Breast epithelium (tissue), 4 donors: Measurements from ENCODE around the gene TMEM267. TPM values are rescaled to one million over a fixed set of nuclear protein-coding genes. Genes with fewer than 3 reads are reported as not detected.
A peak's percentile ranks its signal among the peaks of the same experiment; 100 is the strongest.

Source experiments
- DNase-seq, 2 donors: peaks; one replicate each; pipeline ENCODE4 v3.0.0-alpha.2; 2019; ENCODE audit warnings: low spot score in 2 of 2
- H3K27ac ChIP-seq, 2 donors: fragments of 200-600 bp; sonication (generic) in 1 of 2; one replicate each; pipeline ENCODE4 v1.5.1; 2016 to 2019; ENCODE audit warnings: mild to moderate bottlenecking in 1 of 2
- H3K27me3 ChIP-seq, 2 donors: fragments of 200-600 bp; sonication (generic) in 1 of 2; one replicate each; pipeline versions ENCODE4 v1.5.1 to v1.6.0; 2017 to 2019; ENCODE audit warnings: control low read depth in 1 of 2, mild to moderate bottlenecking in 1 of 2
- H3K36me3 ChIP-seq: fragments of 200-600 bp; one replicate; pipeline ENCODE4 v1.5.1; 2019
- H3K4me1 ChIP-seq, 2 donors: fragments of 200-600 bp; sonication (generic); one replicate each; pipeline ENCODE4 v1.5.1; 2016 to 2019; ENCODE audit warnings: control low read depth in 1 of 2
- H3K4me3 ChIP-seq, 3 donors: fragments of 200-600 bp; sonication (generic); 1 replicate in 2 of 3; 2 replicates in 1 of 3; pipeline ENCODE4 v1.5.1; 2016 to 2019; ENCODE audit warnings: mild to moderate bottlenecking in 3 of 3, moderate library complexity in 2 of 3
- H3K9me3 ChIP-seq, 2 donors: fragments of 200-600 bp; sonication (generic) in 1 of 2; one replicate each; pipeline ENCODE4 v1.5.1; 2016 to 2019; ENCODE audit warnings: control low read depth in 1 of 2
- CTCF ChIP-seq, 3 donors: fragments of 450-650 bp; IDR thresholded peaks; one replicate each; pipeline ENCODE4 v1.5.1; 2016 to 2017; ENCODE audit warnings: antibody characterized with exemption in 3 of 3, mild to moderate bottlenecking in 3 of 3, moderate library complexity in 3 of 3
- POLR2A ChIP-seq: fragments of 450-650 bp; IDR thresholded peaks from one replicate; pipeline ENCODE4 v1.6.1; 2016; ENCODE audit warnings: antibody characterized with exemption, mild to moderate bottlenecking, moderate library complexity
- POLR2AphosphoS5 ChIP-seq, 3 donors: sonication (generic); formaldehyde crosslinking; IDR thresholded peaks; one replicate each; pipeline ENCODE4 v1.6.1; 2017; ENCODE audit warnings: antibody characterized with exemption in 3 of 3
- intact Hi-C: fragments of 100-400 bp; cut with DNase I; formaldehyde crosslinking; loops from one replicate; pipeline ENCODE4 v1.15.1; 2023; ENCODE audit warnings: low total_unique reads
- total RNA-seq, 3 donors: library from RNA; depleted of rRNA; stranded (reverse); fragments of >200 nt; gene quantifications; one replicate each; pipeline ENCODE4 v1.1.0, GENCODE V29; 2016

The TMEM267 gene, protein sequence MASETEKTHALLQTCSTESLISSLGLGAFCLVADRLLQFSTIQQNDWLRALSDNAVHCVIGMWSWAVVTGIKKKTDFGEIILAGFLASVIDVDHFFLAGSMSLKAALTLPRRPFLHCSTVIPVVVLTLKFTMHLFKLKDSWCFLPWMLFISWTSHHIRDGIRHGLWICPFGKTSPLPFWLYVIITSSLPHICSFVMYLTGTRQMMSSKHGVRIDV
- 10 to 100 TPM; 11.7 to 21.7 (median 16.1) TPM for total RNA-seq

GRCh38 chr5:43483298-43484105 lies at the start of gene TMEM267:
Gene TMEM267, minus strand, starts transcription at chr5:43483865. Its CDS starts 29,896 bp downstream, at chr5:43453969.
- intact Hi-C loops: no loop called here
- Histone ChIP-seq H3K4me1 (peaks cover 0 to 5% of the 10 kb centered on the region in 2 donors), H3K4me3 (peak within 1 kb of the TSS; percentile 75 to 92 (median 88)), H3K36me3 (no peaks in the 10 kb centered on the region), H3K27me3 (no peaks in the 10 kb centered on the region), H3K27ac (peak within 1 kb of the TSS; percentile 92 to 93), H3K9me3 (no peaks in the 10 kb centered on the region)
- TF ChIP-seq POLR2AphosphoS5 (IDR thresholded peaks at IDR 0.05) (peak in 2 of 3 donors; percentile 86 to 95), CTCF (IDR thresholded peaks at IDR 0.05) (no peak), POLR2A (peak; percentile 90)
- peak; percentile 90 to 91 for DNase-seq

- Histone ChIP-seq H3K27ac (no peak overlapping the region), H3K9me3 (no peaks in the 10 kb centered on the region), H3K4me1 (no peaks in the 10 kb centered on the region), H3K4me3 (no peak overlapping the region), H3K36me3 (peaks cover 5% of the 10 kb centered on the region), H3K27me3 (no peaks in the 10 kb centered on the region)
- TF ChIP-seq POLR2A (no peak), CTCF (IDR thresholded peaks at IDR 0.05) (no peak), POLR2AphosphoS5 (IDR thresholded peaks at IDR 0.05) (no peak)
- intact Hi-C loops: no loop called here
- DNase-seq: no peak
These were observed 47.0 kb upstream of the TMEM267 start for GRCh38 chr5:43530648-43531047.

GRCh38 chr5:43523662-43524072 lies 40.0 kb upstream of the TMEM267 start:
- Histone ChIP-seq H3K4me3 (no peak overlapping the region), H3K9me3 (no peaks in the 10 kb centered on the region), H3K36me3 (no peaks in the 10 kb centered on the region), H3K4me1 (no peaks in the 10 kb centered on the region), H3K27me3 (no peaks in the 10 kb centered on the region), H3K27ac (no peak overlapping the region)
- no peak for DNase-seq
- intact Hi-C loops: no loop called here
- TF ChIP-seq CTCF (IDR thresholded peaks at IDR 0.05) (no peak), POLR2A (no peak), POLR2AphosphoS5 (IDR thresholded peaks at IDR 0.05) (no peak)

- TF ChIP-seq CTCF (IDR thresholded peaks at IDR 0.05): no peak
- no peak for TF ChIP-seq POLR2A
- no peak for TF ChIP-seq POLR2AphosphoS5 (IDR thresholded peaks at IDR 0.05)
- Histone ChIP-seq H3K9me3 (no peaks in the 10 kb centered on the region), H3K36me3 (no peaks in the 10 kb centered on the region), H3K27ac (no peak overlapping the region), H3K4me3 (no peak overlapping the region), H3K27me3 (no peaks in the 10 kb centered on the region), H3K4me1 (no peaks in the 10 kb centered on the region)
- intact Hi-C loops: no loop called here
- no peak for DNase-seq
These were observed 37.0 kb upstream of the TMEM267 start for GRCh38 chr5:43520615-43521014.

- Histone ChIP-seq H3K9me3 (no peaks in the 10 kb centered on the region), H3K27ac (peak overlapping the region; percentile 63 to 86), H3K27me3 (no peaks in the 10 kb centered on the region), H3K4me1 (no peaks in the 10 kb centered on the region), H3K36me3 (no peaks in the 10 kb centered on the region), H3K4me3 (peak overlapping the region; percentile 53 to 73 (median 65))
- TF ChIP-seq POLR2A (no peak), POLR2AphosphoS5 (IDR thresholded peaks at IDR 0.05) (no peak), CTCF (IDR thresholded peaks at IDR 0.05) (no peak)
- DNase-seq: no peak
- intact Hi-C loops: no loop called here
These were observed 32.0 kb upstream of the TMEM267 start for GRCh38 chr5:43515678-43516048.
